ENCODE results near the gene FOXC2. TPM values are rescaled to one million over a fixed set of nuclear protein-coding genes. Genes with fewer than 3 reads are reported as not detected.

FOXC2 gene
- total and polyA plus RNA-seq, 2 donors (not counting 1 experiment from before 2014, with no cell fraction given) = not detected

DNA sequence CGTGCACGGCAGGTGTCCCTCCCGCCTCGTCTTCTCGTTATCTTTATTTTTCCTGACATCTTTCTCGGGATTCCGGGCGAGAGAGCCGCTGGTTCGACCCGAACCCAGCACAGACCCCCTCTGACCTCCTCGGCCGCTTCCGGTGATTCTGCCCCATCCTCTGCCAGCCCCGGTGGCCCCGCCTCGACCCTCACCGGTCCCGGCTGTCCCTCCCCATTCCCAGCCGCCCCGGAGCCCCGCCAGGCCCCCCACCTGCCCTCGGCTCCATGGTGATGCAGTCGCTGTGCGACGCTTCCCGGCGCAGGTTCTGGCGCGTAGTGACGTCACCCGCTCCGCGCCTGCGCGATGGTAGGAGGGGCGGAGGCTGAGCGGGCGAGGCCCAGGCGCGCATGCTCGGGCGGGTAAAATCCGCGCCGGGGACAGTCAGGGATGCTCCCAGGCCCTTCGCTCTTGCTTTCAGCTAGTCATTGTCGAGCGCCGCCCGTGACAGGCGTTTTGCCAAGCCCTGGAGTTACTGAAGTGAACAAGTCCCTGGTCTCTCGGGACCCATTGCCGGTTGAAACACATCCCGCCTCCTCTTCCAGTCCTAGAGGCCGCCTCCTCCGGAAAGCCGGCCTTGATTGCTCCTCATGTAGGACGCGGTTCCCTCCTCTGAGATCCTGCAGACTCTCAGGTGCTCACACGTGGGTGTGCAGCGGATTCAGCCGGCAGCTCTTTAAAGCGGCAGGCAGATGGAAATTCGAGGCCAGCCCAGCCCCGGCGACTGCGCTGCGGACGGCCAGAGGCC lies 11.5 kb upstream of the FOXC2 start, which contains the start of gene MTHFSD:
TSS of gene MTHFSD (minus strand) at position 319 of the 787 bp plus-strand sequence. CDS start at position 268, 51 bp downstream.
- Histone ChIP-seq H3K36me3 (replicated peaks in 1 of 2; ENCODE audit: control extremely low read depth in 1 of 2, control insufficient read depth in 1 of 2, extremely low read depth in 1 of 2, insufficient read depth in 2 of 2, low read length in 1 of 2) (peaks cover 0 to 9% of the 10 kb centered on the region in 2 experiments), H3K4me3 (ENCODE audit: control extremely low read depth in 1 of 5, extremely low read depth in 1 of 5, insufficient read depth in 1 of 5, low read depth in 2 of 5, low read length in 4 of 5) (peak within 1 kb of the TSS; percentile 78 to 98 (median 87)), H2AFZ (ENCODE audit: insufficient read depth, low read depth, low read length, poor library complexity, severe bottlenecking) (peak within 1 kb of the TSS; percentile 79), H3K9ac (ENCODE audit: low read length) (peak within 1 kb of the TSS; percentile 96), H3K4me1 (ENCODE audit: control insufficient read depth in 2 of 2, insufficient read depth in 2 of 2, low read length in 2 of 2) (peaks cover 6 to 16% of the 10 kb centered on the region in 2 donors), H3K27me3 (replicated peaks in 1 of 4; ENCODE audit: control extremely low read depth in 1 of 4, control insufficient read depth in 3 of 4, insufficient read depth in 4 of 4, low read length in 3 of 4) (peaks cover 0 to 7% (median 1%) of the 10 kb centered on the region in 4 experiments), H3K4me2 (replicated peaks; ENCODE audit: low read depth, low read length, poor library complexity, severe bottlenecking) (peak within 1 kb of the TSS; percentile 74), H3K9me3 (ENCODE audit: control extremely low read depth in 1 of 3, control insufficient read depth in 2 of 3, insufficient read depth in 1 of 3, low read length in 2 of 3) (no peaks in the 10 kb centered on the region), H4K20me1 (ENCODE audit: control insufficient read depth, insufficient read depth, low read length, poor library complexity, severe bottlenecking) (no peaks in the 10 kb centered on the region), H3K27ac (ENCODE audit: low read length in 2 of 2) (peak within 1 kb of the TSS; percentile 89 to 94), H3K79me2 (ENCODE audit: control insufficient read depth, insufficient read depth, low read length) (peaks cover 7% of the 10 kb centered on the region)
- Mint-ChIP-seq H3K9me3 (ENCODE audit: insufficient read depth) (no peaks in the 10 kb centered on the region), H3K27ac (peak within 1 kb of the TSS; percentile 95), H3K27me3 (peaks cover 3% of the 10 kb centered on the region), H3K4me1 (peaks cover 16% of the 10 kb centered on the region), H3K4me3 (peak within 1 kb of the TSS; percentile 95)
- ATAC-seq (ENCODE audit: low read depth) (peak; percentile 97), DNase-seq (peak; percentile 95)
- CTCF ChIA-PET = interaction anchor here (1.5 kb wide), 1 partner anchor 9 kb away, joined by 5 read pairs; no protein-coding TSS in a partner anchor
- POLR2A ChIA-PET = interaction anchor here (0.5 kb wide), 1 partner anchor 817 kb away, joined by 3 read pairs; no protein-coding TSS in a partner anchor
- TF ChIP-seq, protein P1, sequence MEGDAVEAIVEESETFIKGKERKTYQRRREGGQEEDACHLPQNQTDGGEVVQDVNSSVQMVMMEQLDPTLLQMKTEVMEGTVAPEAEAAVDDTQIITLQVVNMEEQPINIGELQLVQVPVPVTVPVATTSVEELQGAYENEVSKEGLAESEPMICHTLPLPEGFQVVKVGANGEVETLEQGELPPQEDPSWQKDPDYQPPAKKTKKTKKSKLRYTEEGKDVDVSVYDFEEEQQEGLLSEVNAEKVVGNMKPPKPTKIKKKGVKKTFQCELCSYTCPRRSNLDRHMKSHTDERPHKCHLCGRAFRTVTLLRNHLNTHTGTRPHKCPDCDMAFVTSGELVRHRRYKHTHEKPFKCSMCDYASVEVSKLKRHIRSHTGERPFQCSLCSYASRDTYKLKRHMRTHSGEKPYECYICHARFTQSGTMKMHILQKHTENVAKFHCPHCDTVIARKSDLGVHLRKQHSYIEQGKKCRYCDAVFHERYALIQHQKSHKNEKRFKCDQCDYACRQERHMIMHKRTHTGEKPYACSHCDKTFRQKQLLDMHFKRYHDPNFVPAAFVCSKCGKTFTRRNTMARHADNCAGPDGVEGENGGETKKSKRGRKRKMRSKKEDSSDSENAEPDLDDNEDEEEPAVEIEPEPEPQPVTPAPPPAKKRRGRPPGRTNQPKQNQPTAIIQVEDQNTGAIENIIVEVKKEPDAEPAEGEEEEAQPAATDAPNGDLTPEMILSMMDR (IDR thresholded peaks at IDR 0.05) = no peak
- no peak for TF ChIP-seq EZH2 (IDR thresholded peaks at IDR 0.05; ENCODE audit: borderline replicate concordance, insufficient read depth, low read depth, low read length, poor library complexity, severe bottlenecking)
- 6% methylated on average over 70 of the region's 70 CpGs for WGBS (ENCODE audit: insufficient coverage)
- intact Hi-C loops (cut with micrococcal nuclease) = loop anchor here (1.0 to 10.0 kb wide), 3 partner anchors 8 to 830 kb away; partner anchors contain the start of gene FBXO31
